ENCODE data around the gene AAMP. TPM values are rescaled to one million over a fixed set of nuclear protein-coding genes. Genes with fewer than 3 reads are reported as not detected.
A peak's percentile ranks its signal among the peaks of the same experiment; 100 is the strongest.
"Not testable (repeated sequence)": the region's sequence is repeated elsewhere in the genome, so short reads cannot be mapped to it uniquely, and the experiment has no call there.

The AAMP gene, protein sequence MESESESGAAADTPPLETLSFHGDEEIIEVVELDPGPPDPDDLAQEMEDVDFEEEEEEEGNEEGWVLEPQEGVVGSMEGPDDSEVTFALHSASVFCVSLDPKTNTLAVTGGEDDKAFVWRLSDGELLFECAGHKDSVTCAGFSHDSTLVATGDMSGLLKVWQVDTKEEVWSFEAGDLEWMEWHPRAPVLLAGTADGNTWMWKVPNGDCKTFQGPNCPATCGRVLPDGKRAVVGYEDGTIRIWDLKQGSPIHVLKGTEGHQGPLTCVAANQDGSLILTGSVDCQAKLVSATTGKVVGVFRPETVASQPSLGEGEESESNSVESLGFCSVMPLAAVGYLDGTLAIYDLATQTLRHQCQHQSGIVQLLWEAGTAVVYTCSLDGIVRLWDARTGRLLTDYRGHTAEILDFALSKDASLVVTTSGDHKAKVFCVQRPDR
- total RNA-seq: 126 and 132 TPM in 2 replicates

DNA sequence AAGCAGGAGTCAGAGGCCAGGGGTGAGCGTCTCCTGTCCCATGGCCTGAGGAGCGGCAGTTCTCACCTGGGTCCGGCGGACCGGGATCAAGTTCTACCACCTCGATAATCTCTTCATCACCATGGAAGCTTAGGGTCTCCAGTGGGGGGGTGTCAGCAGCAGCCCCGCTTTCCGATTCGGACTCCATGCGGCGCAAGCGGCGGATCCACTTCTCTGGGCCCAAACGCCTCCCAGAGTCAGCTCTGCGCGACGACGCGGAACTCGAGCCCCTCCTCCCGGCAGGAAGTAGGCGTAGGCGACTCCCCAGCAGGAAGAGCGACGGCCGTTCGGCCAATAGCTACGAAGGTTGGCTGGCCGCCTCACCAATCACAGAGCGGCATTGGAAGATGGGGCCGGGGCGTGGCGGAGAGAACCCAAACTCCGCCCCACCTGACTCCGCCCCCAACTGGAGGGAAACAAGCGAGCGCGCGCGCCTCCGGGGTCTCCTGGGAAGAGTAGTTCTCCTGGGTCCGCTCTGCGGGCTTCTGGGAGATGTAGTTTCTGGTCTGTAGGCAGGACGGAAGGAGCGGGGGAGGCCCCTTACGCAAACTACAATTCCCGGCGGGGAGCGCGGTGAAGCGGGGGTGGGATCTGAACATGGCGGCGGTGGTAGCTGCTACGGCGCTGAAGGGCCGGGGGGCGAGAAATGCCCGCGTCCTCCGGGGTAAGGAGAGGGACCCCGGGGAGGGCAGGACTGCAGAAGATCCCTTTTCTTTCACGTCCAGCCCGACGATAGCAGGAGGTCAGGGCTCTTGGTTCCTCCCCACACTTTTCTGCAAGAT is at the start of gene AAMP, which contains the start of gene PNKD:
Gene AAMP (minus strand): TSS at position 238 of the 821 bp plus-strand sequence. CDS start 51 bp downstream, at position 187.
Gene PNKD (plus strand): TSS at position 620 of the 821 bp plus-strand sequence. CDS start 17 bp downstream, at position 637.
- DNase-seq (ENCODE audit: low read depth in 2 of 2): peak; percentile 98 to 100

DNA sequence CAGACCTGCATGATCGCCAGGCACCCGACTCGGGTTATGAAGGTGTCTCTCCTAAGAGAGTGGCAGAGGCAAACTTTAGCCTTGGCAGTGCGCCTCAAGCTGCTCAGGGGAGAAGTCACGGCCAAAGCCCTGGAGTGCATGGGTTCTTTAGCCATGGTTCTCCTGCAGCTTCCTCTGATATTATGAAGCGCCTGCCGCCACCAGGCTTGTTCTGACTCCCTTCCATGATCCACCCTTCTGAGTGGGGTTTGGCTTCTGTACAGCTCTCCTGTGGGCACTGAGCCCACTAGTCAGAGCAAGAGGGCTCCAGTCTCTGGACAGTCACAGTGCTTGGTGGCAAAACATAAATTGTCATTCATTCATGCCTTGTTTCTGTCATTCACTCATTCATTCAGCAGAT is 48.3 kb upstream of the AAMP start:
- DNase-seq (ENCODE audit: low read depth in 2 of 2): no peak

DNA sequence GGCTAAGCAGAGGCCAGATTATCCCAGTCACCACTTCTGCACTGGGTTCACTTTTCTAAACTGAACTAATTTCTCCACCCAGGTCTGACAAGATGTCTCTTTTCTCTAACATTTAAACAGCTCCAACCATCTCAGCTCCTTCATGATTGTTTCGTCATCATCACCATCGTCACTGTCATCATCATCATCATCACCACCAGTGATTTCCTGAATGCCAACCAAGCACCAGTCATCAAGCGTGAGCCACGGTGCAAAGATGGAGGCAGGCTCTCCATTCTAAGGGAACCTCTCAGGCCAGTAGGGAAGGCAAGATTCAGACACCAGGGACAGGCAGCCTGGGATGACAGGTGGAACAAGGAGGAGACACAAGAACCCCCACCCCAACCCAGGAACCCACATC is 47.9 kb upstream of the AAMP start:
- no peak for DNase-seq (ENCODE audit: low read depth in 2 of 2)

DNA sequence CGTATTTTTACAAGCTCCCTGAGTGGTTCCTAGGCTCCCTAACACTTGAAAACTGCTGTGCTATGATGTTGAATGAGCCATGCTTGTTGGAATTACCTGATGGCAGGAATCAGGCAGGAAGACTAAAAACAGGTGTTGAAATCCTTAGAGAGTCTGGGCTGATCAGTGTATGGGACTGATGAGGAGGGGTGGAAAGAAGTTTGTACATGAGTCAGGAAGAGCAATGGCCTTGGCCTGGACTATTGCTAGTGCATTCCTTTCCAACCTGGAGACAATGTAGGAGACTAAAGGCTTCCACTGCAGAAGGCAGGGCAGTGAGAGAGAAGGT is 47.3 kb upstream of the AAMP start:
- no peak for DNase-seq (ENCODE audit: low read depth in 2 of 2)

DNA sequence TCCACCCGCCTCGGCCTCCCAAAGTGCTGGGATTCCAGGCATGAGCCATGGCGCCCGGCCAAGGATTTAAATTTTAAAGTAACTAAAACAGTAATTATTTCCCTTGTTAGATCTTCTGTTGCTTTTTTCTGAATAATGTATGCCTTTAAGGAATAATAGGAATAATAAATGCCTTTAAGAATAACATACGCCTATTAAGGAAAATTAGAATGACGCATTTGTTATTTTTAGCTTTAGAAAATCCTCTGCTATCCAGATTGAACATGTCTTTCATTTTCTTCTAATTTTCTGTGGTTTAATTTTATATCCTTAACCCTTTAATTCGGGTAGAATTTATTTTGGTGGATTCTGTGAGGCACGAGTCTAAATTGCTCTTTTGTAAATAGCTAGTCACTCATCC is 45.5 kb upstream of the AAMP start:
- no peak for DNase-seq (ENCODE audit: low read depth in 2 of 2)

DNA sequence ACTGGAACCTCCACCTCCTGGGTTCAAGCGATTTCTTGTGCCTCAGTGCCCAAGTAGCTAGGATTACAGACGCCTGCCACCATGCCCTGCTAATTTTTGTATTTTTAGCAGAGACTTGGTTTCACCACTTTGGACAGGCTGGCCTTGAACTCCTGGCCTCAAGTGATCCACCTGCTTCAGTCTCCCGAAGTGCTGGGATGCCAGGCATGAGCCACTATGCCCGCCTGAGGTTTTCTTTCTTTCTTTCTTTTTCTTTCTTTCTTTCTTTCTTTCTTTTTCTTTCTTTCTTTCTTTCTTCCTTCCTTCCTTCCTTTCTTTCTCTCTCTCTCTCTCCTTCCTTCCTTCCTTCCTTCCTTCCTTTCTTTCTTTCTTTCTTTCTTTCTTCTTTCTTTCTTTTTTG is 44.8 kb upstream of the AAMP start:
- DNase-seq (ENCODE audit: low read depth in 2 of 2): not testable (repeated sequence)

DNA sequence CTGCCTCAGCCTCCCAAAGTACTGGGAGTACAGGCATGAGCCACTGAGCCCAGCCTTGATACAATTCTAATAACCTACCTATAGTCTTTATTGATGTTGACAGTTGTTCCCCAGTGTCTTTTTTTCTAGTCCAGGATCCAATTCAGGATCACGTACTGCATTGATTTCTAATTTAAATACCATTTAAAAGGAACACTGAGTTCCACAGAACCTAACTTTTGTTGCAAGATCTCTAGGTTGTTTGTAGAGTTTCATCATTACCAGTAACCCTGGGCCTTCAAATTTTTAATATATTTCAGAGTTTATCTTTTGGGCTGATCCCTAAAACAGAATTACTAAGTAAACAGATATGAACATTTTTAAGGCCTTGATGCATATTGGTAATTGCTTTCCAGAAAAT is 43.4 kb upstream of the AAMP start:
- no peak for DNase-seq (ENCODE audit: low read depth in 2 of 2)

DNA sequence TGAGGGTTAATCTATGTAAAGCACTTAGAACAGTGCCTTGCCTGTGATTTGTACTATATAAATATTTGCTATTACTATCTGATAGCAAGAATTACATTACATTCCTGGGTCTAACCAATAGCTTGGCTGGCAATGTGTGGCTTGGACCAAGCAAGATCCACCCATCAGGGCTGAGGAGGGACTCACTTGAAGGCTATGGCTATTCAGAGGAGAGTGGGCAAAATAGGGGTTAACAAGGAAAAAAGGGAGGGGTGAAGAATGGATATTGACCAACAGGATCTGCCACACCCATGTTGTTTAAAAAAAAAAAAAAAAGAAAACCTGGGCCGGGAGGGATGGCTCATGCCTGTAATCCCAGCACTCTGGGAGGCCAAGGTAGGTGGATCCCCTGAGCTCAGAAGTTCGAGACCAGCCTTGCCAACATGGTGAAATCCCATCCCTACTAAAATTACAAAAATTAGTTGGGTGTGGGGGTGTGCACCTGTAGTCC is 42.4 kb upstream of the AAMP start:
- no peak for DNase-seq (ENCODE audit: low read depth in 2 of 2)

DNA sequence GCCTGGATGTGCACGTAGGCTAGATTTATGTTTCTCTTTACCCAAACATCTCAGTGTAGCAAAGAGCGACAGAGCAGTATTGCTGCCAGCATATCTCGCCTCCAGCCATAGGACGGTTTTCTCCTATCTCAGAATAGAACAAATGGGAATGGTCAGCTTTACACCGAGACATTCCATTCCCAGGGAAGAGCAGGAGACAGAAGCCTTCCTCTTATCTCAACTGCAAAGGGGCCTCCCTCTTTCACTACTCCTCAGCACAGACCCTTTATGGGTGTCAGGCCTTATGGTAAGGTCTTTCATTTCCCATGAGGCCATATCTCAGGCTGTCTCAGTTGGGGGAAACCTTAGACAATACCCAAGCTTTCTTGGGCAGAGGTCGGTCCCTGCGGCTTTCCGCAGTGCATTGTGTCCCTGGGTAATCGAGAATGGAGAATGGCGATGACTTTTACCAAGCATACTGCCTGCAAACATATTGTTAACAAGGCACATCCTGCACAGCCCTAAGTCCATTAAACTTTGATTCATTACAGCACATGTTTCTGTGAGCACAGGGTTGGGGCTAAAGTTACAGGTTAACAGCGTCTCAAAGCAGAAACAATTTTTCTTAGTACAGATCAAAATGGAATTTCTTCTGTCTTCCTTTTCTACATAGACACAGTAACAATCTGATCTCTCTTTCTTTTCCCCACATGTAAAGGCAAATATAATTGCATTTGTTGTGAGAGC is 41.8 kb upstream of the AAMP start:
- not testable (repeated sequence) for DNase-seq (ENCODE audit: low read depth in 2 of 2)

DNA sequence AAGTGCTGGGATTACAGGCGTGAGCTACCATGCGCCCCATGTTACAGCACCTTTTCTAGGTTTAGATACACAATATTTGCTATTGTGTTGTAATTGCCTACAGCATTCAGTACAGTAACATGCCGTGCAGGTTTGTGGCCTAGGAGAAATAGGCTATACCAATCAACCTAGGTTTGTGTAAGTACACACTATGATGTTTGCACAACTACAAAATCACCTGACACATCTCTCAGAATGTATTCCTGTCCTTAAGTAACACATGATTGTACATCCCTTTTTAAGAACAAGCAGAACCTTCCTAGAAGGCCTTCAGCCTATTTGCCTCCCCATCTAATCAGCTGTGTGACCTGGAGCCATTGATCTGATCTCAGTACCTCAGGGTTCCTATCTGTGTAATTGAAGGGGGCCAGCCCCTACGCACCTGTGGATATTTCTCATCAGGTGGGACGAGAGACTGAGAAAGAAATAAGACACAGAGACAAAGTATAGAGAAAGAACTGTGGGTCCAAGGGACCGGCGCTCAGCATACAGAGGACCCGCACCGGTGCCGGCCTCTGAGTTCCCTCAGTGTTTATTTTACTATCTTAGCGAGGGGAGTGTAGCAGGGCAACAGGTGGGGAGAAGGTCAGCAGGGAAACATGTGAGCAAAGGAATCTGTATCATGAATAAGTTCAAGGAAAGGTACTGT is 41.1 kb upstream of the AAMP start:
- DNase-seq (ENCODE audit: low read depth in 2 of 2): no peak

DNA sequence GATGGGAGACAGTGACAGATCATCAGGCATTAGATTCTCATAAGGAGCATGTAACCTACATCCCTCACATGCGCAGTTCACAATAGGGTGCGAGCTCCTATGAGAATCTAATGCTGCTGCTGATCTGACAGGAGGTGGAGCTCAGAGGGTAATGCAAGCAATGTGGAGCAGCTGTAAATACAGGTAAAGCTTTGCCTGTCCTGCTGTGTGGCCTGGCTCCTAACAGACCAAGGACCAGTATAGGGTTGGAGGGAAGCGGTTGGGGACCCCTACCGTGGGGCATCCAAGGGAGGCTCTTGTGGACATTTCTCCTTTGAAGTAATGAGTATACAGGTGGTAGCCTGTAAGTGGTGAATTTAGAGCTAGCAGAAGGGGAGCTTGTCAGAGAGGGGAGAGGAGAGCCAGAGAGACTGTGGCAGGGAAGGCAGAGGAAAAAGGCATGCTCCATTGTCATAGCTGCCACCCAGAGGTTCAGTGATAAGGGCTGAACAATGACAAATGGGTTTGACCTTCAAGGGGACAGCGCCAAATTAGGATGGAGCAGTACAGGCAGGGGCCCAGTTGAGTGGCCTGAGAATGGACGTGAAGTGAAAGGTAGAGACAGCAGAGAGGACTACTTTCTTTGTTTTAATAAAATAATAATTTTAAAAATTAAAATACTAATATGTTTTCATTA is 37.6 kb upstream of the AAMP start:
- DNase-seq (ENCODE audit: low read depth in 2 of 2): no peak

DNA sequence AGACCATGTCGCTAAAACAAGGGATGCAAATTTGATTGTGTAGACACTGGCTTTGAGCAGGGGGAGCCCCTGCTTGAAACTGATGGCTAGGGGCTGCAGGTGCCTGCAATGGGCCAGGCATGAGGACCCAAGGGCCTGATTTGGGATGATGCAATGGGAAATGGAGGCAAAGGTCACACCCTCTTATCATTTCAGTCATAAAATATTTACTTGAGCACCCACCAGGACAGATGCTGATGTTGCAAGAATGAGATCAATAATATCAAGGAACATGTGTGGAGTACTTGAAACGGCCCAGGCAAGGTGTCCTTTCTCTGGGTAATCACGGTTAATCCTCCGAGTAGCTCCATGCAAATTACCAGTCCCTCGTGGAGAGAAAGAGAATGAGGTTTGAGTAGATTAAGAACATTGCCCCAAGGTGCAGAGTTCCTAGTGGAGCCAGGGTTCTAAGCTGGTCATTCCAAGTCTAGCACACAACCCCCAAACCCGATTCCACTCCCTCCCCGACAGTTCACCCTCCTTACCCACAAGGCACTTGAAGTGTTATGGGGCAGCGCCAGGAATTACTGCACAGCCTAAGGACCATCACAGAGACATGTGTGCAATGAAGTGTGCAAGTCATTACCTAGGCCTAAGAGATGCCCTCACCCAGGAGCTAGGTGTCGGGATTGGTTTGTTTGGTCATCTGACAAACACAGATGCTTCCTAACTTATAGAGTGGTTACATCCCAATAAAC is 36.4 kb upstream of the AAMP start:
- DNase-seq (ENCODE audit: low read depth in 2 of 2): no peak

DNA sequence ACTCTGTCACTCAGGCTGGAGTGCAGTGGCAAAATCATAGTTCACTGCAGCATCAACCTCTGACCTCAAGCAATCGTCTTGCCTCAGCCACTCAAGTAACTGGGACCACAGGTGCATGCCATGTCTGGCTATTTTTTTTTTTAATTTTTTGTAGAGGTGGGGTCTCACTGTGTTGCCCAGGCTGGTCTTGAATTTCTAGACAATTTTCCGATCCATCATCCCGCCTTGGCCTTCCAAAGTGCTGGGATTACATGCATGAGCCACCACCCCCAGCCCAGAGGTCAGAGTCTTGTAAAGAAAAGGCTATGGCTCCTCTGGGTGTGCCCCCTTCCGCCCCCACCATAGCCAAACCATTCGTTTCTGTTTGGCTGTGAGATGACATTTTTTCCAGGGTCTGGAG is 35.4 kb upstream of the AAMP start:
- DNase-seq (ENCODE audit: low read depth in 2 of 2): no peak

DNA sequence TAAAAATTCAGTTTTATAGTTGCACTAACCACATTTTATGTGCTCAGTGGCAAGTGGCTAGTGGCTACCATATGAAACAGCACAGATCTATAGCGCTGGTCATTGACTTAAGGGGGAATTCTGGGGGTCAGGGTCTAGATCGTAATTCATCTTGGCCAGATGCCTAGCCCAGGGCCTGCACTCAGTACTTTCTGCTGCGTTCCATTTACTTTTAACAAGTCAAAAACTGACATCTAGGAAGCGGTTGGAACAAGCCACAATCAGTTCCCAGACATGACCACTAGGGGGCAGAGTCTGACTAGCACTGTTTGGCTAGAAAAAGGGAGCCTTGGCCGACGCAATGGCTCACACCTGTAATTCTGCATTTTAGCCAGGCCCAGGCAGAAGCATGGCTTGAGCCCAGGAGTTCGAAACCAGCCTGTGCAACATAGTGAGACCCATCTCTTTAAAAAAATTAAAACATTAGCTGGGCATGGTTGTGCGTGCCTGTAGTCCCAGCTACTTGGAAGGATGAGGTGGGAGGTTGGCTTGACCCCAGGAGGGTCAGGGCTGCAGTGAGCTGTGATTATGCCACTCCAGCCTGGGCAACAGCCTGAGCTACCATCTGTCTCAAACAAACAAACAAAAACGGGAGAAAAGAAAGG is 31.4 kb upstream of the AAMP start:
- DNase-seq (ENCODE audit: low read depth in 2 of 2): peak; percentile 82 to 87

DNA sequence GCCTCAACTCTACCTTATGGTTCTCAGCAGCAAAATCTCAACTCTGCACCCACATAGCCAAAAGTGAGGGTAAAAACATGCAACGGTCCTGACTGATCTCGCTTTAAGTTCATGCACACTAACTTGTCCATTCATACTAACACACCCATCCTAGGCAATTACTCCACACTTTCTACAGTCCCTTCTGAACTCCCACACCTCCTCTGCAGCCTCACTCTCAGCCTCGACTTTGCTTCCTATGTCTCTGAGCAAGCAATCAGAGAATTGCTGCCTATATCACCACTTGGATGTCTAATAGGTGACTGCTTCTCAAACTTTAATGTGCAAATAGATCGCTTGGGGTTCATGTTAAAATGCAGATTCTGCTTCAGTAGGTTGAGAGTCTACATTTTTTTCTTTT is 30.2 kb upstream of the AAMP start:
- DNase-seq (ENCODE audit: low read depth in 2 of 2): no peak

DNA sequence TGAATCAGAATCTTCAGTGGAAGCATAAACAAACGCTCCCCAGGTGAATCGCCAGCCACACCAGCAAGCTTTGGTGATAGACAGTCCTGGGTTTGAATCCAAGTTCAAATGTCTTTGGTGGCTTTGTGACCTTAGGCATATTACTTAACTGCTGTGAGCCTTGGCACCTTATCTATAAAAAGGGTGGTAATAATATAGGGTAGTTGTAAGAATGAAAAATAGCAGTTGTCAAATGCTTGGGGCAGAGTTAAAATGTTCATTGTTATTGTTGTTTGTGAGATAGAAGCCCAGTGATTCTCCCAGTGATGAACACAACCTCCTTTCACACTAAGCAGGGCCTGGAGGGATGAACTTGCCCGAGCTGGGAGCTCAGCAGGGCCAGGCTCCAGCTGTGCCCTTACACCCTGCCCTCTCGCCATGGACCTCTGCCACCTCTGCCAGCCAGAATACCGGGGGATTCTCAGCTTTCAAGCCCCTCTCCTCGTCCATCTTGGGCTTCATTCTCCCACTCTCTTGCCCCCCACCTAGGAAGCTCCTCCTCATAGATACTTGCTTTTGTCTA is 28.5 kb upstream of the AAMP start:
- DNase-seq (ENCODE audit: low read depth in 2 of 2): no peak

DNA sequence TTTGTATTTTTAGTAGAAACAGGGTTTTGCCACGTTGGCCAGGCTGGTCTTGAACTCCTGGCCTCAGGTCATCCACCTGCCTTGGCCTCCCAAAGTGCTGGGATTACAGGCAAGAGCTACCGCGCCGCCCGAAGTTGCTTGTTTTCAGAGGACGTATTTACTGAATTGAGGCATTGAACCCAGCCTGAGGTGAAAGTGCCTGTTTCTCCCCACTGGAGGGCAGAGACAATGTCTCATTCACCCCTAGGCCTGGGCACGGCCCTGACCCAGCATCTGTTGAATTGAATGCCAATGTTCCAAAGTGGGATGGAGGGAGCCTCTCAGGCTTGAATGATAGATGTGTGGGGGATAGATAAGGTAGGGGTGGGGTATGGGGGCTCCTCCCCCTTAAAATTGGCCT is 26.9 kb upstream of the AAMP start:
- DNase-seq (ENCODE audit: low read depth in 2 of 2): no peak

DNA sequence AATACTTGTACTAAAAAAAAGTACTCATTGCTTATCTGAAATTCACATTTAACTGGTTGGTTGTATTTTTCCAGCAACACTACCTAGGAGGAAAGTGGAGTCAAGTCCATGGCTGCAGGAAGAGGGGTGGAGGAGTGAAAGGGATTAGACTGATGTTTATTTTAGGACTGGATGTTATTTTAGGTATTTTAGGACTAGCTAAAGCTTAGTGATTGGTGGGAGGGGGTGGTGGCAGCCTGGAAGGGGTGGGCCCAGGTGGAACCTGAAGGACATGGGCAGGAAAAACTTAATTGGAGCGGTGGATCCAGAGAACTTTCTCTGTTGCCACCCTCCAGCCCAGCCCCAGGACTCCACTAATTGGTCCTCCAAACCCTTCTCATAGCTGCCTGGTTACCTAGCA is 26.3 kb upstream of the AAMP start:
- no peak for DNase-seq (ENCODE audit: low read depth in 2 of 2)

DNA sequence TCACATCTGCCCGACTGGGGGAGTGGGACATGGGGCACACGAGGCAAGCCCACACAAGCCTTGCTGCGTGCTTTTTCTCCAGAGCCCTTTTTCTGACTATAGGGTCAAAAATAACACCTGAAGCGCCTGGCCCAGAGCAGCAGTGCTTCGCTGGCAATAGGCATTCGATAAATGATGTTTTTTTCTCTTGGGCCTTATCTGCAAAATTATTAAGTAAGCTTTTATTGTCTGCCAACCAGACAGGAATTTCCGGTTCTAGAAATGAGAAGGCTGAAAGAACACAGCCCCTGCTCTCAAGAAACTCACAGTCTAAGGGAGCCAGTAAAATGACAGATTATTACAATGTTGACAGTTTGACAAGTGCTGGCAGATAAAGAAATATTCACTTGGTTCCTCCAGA is 25.1 kb upstream of the AAMP start:
- peak in 1 of 2 donors; percentile 73 for DNase-seq (ENCODE audit: low read depth in 2 of 2)
